Kidney (tissue), 14 donors: ENCODE data around the gene EFHD1. TPM values are rescaled to one million over a fixed set of nuclear protein-coding genes. Genes with fewer than 3 reads are reported as not detected.
A peak's percentile ranks its signal among the peaks of the same experiment; 100 is the strongest.

Experiments used
- DNase-seq, 5 donors: peaks; one replicate each; pipeline ENCODE4 v3.0.0-alpha.2; 2013 to 2020
- FAIRE-seq: peaks from 2 replicates; lab custom pipeline; 2012; peaks lifted over from hg19 to GRCh38; lab: Jason Lieb, UNC
- H3K27ac ChIP-seq, 2 donors: one replicate each; pipeline ENCODE4 v1.7.0; 2013; ENCODE audit warnings: low read depth in 2 of 2, low read length in 2 of 2, inconsistent platforms in 1 of 2
- H3K27me3 ChIP-seq: one replicate; pipeline ENCODE4 v1.7.1; 2013; ENCODE audit warnings: low read length, inconsistent platforms; ENCODE audit not compliant: control insufficient read depth, insufficient read depth
- H3K36me3 ChIP-seq, 3 donors: one replicate each; pipeline versions ENCODE4 v1.7.0 to v1.7.1; 2013; ENCODE audit warnings: low read length in 3 of 3, control low read depth in 1 of 3, inconsistent platforms in 1 of 3; ENCODE audit not compliant: insufficient read depth in 3 of 3, control insufficient read depth in 2 of 3
- H3K4me1 ChIP-seq, 3 donors: one replicate each; pipeline versions ENCODE4 v1.7.0 to v1.7.1; 2013; ENCODE audit warnings: low read length in 3 of 3, inconsistent platforms in 1 of 3, low read depth in 1 of 3; ENCODE audit not compliant: control insufficient read depth in 2 of 3, insufficient read depth in 2 of 3
- H3K4me3 ChIP-seq, 3 donors: one replicate each; pipeline versions ENCODE4 v1.7.0 to v1.8.1; 2013; ENCODE audit warnings: low read length in 3 of 3, control low read depth in 1 of 3, inconsistent platforms in 1 of 3
- H3K9ac ChIP-seq, 3 donors: one replicate each; pipeline versions ENCODE4 v1.7.0 to v1.7.1; 2013; ENCODE audit warnings: low read length in 3 of 3, control low read depth in 1 of 3, inconsistent platforms in 1 of 3
- H3K9me3 ChIP-seq, 3 donors: one replicate each; pipeline versions ENCODE4 v1.7.0 to v1.7.1; 2013; ENCODE audit warnings: low read length in 3 of 3, control low read depth in 1 of 3, inconsistent platforms in 1 of 3; ENCODE audit not compliant: control insufficient read depth in 2 of 3, insufficient read depth in 1 of 3
- intact Hi-C: fragments of 100-400 bp; cut with DNase I; formaldehyde crosslinking; loops from one replicate; pipeline ENCODE4 v1.11.1; 2022
- polyA plus RNA-seq: library from polyadenylated mRNA; stranded (reverse); fragments of 350-450 nt; fragmentation: Illumina TruSeq; extraction: RNeasy Lipid Tissue Mini Kit (QIAGEN cat#74804); gene quantifications from one replicate; pipeline ENCODE4 v1.2.3, GENCODE V29; 2014; ENCODE audit warnings: low read depth, low replicate concordance; ENCODE audit not compliant: insufficient read depth
- total RNA-seq: library from RNA; stranded (reverse); fragmentation: NEBNext Ultra II Directional; extraction: Animal tissue kit (Norgen Biotek cat#: 25700); gene quantifications from one replicate; pipeline ENCODE4 v1.2.1, GENCODE V29; 2021
- TF ChIP-seq, protein P1 (sequence below): IDR thresholded peaks from 3 replicates; pipeline ENCODE4 v1.5.1; 2012; ENCODE audit warnings: mild to moderate bottlenecking, moderate library complexity, borderline replicate concordance; ENCODE audit not compliant: insufficient read depth; ENCODE audit errors: extremely low read depth
- donor health status: control.
- donor health status: control.
- donor health status: control.
- donor health status: control.
- donor health status: control.
- donor health status: DM: yes; HTN: yes; CAD: no.
- donor health status: Normal renal cell carcinoma (clear cell type).

The EFHD1 gene
- total and polyA plus RNA-seq, 2 donors from 2014 or later: 129 to 280 TPM

DNA sequence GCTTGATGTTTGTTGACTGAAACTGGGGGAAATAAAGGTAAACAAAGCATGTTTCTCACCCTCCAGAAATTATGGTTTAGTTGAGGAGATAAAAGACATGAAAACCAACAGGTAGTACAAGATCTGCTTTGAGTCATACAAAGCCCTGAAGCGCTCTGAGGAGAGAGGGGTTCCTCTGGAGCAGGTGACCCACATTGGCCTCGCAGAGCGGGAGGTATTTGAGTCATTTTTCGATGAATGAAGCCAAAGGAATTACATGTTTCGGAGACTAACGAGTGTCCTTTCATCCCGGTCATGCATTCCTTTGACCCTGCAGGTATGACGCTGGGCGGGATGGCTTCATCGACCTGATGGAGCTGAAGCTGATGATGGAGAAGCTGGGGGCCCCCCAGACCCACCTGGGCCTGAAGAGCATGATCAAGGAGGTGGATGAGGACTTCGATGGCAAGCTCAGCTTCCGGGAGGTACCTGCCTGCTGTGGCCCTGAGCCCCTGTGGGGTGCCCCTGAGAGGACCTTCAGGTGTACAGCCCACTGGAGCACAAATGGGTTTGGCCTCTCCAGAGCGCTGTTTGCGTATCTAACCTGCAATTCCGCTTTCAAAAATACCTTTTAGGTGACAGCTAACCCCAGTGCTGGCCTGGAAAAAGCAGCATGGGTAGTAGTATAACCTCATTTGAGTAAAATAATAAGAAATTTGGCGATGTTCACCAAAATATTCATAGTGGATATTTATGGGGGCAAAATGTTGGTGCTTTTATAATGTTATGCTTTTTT is 29.3 kb downstream of the EFHD1 start:
- Histone ChIP-seq H3K9ac (no peak overlapping the region), H3K36me3 (peaks cover 0 to 26% (median 8%) of the 10 kb centered on the region in 3 donors), H3K9me3 (no peaks in the 10 kb centered on the region), H3K27me3 (no peaks in the 10 kb centered on the region), H3K27ac (no peak overlapping the region), H3K4me1 (peaks cover 0 to 10% (median 9%) of the 10 kb centered on the region in 3 donors), H3K4me3 (no peak overlapping the region)
- TF ChIP-seq, protein P1, sequence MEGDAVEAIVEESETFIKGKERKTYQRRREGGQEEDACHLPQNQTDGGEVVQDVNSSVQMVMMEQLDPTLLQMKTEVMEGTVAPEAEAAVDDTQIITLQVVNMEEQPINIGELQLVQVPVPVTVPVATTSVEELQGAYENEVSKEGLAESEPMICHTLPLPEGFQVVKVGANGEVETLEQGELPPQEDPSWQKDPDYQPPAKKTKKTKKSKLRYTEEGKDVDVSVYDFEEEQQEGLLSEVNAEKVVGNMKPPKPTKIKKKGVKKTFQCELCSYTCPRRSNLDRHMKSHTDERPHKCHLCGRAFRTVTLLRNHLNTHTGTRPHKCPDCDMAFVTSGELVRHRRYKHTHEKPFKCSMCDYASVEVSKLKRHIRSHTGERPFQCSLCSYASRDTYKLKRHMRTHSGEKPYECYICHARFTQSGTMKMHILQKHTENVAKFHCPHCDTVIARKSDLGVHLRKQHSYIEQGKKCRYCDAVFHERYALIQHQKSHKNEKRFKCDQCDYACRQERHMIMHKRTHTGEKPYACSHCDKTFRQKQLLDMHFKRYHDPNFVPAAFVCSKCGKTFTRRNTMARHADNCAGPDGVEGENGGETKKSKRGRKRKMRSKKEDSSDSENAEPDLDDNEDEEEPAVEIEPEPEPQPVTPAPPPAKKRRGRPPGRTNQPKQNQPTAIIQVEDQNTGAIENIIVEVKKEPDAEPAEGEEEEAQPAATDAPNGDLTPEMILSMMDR: no peak
- FAIRE-seq (no peak), DNase-seq (no peak)
- intact Hi-C loops: no loop called here

DNA sequence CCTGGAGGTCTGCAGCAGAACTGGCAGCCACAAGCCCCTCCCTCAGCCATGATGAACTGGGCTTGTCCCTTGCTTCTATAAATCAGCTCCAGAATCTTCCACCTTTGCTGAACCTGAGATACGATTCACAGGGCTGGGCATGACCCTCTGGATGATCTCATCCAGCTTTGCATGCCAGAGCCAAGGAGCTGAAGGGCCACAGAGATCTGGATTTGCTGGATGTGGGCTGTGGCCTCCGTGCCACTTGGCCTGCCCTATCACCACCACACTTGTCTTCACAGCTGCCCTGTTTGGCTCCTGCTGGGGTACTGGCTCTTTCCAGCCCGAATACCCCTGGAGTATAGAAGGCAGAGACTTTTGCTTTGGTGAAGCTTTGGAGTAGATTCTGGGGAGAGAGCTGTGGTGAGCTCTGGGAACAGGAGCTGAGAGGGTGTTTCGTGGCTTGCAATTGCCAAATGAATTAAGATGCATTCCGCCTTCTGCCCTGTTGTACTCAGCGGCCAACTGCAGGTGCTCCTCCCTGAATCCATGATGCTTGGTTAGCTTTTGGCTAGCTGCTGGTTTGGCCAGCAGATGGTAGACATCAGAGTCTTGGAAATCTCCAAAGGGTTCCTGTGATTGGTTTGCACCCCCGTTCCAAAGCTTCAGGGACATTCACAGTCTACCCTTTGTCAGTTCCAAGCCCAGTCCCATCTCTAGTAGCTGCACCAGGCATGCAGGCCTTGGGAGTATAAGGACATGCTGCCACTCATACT is 32.8 kb downstream of the EFHD1 start:
- DNase-seq: no peak
- Histone ChIP-seq H3K36me3 (peaks cover 0 to 31% (median 8%) of the 10 kb centered on the region in 3 donors), H3K27me3 (no peaks in the 10 kb centered on the region), H3K9ac (no peak overlapping the region), H3K4me3 (no peak overlapping the region), H3K4me1 (peaks cover 0 to 5% (median 3%) of the 10 kb centered on the region in 3 donors), H3K9me3 (no peaks in the 10 kb centered on the region), H3K27ac (no peak overlapping the region)
- no peak for FAIRE-seq
- intact Hi-C loops: no loop called here
- TF ChIP-seq, protein P1: no peak

DNA sequence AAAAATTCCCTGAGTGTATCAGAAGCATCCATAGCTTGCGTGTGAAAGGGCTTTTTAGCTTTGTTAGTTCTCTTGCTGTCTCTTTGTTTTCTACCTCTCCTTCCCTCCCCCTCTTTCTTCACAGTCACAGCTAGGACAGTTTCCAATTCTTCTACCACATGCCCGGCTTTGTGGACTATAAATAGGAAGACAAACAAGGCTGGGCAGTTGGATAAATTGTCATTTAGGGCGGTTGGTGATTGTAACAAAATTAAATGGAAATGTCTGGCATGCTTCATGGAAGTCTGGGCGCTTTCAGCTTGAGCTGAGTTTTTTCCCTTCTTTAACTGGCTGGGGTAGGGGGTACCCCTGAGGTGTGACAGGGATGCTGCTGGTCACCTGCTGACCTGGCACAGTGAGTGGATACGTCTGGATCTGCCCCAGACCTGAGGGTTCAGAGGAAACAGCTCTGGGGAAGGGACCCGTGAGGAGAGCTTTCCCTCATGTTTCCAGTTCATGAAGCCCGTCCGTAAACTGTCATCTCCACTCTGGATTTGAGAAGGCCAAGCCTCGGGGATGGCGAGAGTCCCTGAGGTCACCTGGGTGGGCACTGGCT is 34.7 kb downstream of the EFHD1 start:
- Histone ChIP-seq H3K27me3 (no peaks in the 10 kb centered on the region), H3K27ac (peak overlapping the region; percentile 11 to 26), H3K4me3 (no peak overlapping the region), H3K9me3 (no peaks in the 10 kb centered on the region), H3K36me3 (peaks cover 0 to 38% (median 15%) of the 10 kb centered on the region in 3 donors), H3K9ac (no peak overlapping the region), H3K4me1 (peaks cover 0 to 7% (median 5%) of the 10 kb centered on the region in 3 donors)
- intact Hi-C loops: no loop called here
- FAIRE-seq (no peak), DNase-seq (no peak)
- TF ChIP-seq, protein P1: no peak
